HG03439 (cell line): ENCODE measurements around the gene CCIN.

Source experiments
- ATAC-seq: cut with Tn5 transposase; IDR thresholded peaks from one replicate; pipeline ENCODE4 v1.9.1; 2021; ENCODE audit warnings: mild to moderate bottlenecking, moderate library complexity; ENCODE audit not compliant: unreplicated experiment

CCIN gene

DNA sequence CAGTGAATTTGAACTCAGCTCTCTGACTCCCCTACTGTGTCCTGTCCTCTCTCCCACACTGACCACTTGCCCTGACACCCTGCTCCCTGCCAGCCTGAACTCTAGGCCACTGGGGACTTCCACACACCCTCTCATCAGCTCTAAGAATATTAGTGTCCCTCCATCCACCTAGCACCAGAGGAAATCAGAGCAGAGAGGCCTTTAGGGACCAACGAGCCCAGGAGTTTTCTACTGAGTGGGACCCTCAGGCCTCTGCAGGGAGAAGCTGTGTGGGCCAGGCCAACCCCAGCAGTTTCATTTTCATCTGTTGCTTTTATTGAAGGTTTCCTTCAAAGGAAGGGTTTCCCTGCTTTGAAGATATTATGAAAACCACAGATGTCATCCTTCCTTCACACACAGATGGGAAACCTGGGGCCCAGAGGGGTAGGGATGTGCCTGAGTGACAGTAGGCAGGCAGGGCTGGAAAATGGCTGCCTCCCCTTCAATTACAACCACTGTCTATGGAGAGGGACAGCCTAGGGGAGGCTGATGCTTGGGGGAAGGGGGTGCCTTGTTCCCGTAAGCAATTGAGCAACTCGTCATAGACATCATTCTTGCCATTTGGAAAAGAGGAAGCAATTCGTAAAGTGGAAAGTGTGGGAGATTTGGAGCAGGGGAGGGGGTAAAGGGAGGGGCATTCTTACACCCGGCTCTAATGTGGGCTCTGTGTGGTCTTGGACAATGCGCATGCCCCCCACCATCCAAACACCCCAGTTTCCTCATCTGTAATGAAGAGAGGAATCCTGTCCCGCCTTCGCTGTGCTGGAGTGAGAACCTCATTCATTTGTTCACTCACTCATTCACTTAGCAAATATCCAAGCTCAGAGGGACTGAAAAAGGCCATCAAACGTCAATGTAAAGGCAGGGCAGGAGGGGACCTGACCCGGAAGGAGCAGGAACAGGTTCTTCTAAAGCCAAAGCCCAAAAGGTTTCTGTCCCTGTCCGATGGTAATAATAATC is 28.8 kb upstream of the CCIN start:
- no peak for ATAC-seq

DNA sequence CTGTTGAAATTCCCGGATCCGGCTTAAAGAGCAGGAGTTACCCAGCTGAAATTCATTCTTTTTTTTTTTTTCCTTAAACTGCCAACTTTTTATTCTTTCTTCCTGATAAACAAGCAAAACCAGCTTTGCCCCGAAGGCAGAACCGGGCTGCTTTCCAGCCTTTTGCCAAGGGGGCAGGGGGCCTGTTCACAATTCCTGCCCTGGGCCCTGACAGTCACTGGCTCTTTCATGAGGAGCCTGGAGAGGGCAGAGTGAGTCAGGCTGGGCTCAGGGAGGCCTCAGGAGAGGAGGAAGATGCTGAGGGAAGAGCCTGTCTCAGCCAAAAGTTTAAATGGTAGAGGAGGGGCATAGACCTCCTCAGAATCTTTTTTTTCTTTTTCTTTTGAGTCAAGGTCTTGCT is 27.9 kb upstream of the CCIN start:
- ATAC-seq = no peak

DNA sequence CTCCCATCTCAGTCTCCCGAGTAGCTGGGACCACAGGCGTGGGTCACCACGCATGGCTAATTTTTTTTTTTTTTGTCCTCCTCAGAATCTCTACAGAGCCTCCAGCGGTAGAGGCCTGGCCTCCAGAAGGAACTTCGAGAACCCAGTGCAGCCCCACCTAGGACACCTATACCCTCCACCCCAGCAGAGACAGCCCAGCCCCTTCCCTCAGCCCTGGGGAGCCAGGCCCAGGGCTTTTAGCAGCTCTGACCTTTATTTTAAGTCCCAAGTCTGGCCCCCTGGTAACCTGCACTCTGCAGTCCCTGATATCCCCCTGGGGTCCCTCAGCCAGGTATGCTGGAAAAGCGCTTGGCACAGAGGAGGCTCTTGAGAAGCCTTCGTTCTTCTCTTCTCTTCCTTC is 27.4 kb upstream of the CCIN start:
- no peak for ATAC-seq

DNA sequence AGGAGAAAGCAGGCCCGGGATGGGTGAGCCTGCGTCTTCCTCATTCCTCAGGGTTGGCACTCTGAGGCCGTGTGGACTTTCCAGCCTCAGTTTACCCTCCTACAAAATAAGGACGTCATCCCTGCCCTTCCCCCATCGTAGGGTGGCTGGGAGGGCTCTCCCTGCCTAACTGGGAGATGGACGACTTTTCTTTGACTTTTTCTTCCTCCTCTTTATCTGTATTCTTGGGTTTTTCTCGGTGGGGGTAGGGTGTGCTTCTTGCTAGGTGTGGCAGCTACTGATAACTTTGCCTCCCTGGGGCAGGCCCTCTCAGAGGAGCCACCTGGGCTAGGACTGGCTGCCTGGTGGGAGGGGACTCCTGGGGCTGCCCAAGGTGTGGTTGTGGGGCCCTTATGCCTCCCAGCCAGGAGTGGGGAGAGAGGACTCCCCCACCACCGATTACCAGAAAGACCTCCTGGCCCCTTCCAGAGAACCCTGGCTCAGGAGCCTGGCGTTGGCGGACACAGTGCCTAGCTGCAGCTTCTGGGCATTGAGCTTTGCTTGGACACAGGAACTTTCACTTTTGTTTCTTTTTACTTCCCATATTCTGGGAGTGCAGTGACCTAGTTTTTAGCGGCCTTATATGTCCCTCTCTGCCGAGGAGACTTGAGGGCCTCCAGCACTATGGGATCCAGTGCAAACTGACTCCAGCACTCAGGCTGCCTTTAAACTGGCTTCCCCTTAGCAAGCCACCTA is 26.5 kb upstream of the CCIN start:
- no peak for ATAC-seq

DNA sequence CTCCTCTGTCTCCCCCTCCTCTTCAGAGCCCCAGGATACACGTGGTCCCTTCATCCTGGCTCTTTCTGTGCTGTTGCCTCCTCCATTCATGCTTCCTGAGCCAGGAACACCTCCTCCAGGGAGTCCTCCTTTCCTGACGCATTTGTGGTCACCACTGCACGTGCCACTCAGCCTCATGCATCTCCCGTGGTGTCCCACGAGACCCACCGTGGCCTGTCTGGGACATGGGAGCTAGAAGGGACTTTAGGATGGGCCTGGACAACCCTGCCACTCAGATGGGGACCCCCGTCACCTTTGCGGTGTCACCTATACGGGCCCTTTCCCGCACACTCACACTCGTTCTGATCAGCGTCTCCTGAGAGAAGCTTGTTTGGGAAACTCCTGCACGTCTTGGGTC is 25.9 kb upstream of the CCIN start:
- ATAC-seq = no peak

DNA sequence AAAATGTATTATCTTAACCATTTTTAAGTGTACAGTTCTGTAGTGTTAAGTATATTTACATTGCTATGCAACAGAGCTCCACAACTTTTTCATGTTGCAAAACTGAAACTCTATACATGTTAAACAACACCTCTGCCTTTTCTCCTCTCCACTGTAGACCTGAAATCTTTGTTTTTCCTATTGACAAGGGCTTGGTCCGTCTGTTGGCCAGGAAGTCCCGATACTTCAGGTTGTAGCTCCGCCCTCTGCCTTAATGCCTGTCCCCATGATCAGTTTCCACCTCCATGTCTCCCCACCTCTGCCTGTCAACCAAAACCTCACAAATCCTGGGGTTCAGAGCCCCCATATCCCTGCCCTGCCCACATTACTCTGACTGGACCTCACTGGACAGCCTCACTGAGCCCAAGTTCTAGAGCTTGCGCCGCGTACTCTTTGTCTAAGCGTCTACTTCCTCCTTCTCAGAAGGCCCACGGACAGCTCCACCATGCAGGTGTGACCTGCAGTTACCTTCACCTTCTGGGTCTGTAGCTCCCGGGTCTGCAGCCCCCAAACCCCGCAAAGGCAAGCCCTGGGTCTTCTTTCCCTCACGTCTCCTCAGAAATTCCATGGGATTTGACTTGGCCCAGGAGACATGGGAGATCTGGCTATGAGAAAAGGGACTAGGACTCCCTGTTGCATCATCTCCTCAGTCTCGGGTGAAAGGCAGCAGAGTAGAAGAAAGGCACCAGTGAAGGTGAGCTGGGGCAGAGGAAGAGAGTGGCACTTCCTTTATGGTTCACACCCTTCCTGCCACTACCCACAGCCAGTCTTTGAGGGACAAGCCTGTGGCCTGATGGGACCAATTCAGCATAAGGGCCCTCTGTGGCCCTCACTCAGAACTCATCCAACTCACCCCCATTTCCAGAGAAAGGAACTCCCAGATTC is 24.6 kb upstream of the CCIN start:
- no peak for ATAC-seq

DNA sequence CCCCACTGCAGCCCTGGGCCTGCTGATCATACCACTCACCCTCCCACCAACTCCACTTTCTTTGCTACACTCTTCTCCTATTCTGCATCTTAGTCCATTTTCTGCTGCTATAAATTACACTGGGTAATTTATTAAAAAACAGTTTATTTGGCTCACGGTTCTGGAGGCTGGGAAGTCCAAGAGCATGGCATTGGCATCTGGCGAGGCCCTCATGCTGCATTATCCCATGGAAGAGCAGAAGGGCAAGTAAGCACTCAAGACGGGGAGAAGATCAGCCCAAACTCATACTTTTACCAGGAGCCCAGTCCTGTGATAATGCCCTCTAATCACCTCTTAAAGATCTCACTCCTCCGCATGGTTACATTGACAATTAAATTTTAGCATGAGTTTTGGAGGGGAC is 23.2 kb upstream of the CCIN start:
- no peak for ATAC-seq

DNA sequence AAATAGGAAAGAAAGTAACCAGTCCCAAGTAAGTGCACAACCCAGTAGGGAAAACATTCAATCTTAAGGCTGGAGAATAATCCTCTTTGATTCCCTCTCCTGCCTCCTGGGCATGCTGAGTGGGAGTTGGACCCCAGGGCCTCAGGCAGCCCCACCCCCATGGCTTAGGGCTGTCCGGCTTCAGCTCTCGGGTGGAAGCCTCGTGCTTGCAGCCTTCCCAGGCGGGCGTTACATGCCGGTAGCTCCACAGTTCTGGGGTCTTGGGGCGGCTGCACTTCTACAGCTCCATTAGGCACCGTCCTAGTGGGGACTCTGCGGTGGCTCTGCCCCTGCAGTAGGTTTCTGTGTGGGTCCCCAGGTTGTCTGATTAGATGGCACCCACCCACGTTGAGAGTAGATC is 22.5 kb upstream of the CCIN start:
- ATAC-seq = no peak

DNA sequence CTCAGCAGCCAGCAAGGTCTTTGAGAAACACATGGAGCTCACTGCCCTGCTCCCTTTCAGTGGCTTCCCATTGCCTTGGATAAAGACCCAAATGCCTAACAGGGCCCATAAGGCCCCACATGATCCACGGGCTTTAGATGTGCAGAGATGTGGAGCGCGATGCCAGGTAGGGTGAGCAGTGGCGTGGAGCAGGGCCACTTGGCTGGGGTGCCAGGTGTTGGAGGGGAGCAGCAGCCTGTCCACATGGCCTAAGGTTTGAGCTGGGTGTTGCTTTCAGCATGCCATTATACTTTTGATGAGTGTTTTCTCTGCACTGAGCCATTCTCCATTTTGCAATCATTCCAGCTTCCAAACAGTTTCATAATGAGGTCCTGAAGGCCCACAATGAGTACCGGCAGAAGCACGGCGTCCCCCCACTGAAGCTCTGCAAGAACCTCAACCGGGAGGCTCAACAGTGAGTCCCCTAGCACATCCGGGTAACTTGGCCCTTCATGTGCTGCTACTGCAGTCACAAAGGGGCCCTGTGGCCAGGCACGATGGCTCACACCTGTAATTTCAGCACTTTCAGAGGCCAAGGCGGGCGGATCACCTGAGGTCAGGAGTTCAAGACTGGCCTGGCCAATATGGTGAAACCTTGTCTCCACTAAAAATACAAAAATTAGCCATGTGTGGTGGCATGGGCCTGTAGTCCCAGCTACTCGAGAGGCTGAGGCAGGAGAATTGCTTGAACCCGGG is 21.6 kb upstream of the CCIN start:
- no peak for ATAC-seq

DNA sequence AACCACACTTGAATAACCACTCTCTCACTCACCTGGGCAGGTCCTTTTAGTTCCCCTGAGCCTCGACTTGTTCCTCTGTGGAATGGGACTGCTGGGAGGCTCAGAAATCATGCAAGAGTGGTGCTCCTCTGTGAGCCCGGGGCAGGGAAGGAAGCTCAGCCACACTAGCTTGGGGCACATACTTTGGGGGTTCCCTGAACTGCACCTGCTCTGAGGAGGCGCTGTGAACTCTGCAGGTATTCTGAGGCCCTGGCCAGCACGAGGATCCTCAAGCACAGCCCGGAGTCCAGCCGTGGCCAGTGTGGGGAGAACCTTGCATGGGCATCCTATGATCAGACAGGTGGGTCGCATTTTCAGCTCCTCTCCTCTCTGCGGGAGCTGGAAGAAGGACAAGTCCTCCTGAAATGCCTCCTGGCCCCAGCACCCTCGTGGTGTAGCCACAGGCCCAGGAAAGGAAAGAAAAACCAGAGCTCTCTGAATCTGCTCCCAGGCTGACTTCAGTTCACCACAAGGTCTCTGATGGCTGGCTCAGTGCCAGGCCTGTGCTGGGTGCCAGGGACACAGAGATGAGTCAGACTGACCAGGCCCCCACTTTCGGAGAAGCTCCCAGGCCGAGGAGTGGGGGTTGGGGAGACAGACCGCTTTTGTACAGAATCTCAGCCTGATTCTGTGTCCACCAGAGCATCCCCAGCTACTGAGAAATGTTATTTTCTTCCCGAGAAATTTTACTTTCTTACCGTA is 20.7 kb upstream of the CCIN start:
- ATAC-seq = peak; percentile 59

DNA sequence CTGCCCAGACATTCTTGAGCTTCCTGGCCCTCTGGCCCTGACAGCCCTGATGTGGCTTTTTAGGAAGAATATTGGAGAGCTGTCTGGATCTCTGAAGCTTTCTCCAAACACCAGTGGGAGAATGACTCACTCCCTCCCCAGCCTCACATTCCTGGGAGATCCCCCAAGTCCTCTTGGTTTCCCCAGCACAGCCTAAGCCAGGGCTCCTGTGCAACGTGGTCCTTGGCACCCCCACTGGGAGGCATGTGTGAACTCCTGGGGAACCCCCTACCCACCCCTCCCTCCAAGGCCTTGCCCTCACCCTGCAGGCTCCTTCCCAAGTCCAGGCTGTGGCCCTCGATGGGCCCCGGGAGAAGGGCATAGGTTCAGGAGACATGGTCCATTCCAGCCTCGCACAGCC is 20.0 kb upstream of the CCIN start:
- ATAC-seq = no peak

DNA sequence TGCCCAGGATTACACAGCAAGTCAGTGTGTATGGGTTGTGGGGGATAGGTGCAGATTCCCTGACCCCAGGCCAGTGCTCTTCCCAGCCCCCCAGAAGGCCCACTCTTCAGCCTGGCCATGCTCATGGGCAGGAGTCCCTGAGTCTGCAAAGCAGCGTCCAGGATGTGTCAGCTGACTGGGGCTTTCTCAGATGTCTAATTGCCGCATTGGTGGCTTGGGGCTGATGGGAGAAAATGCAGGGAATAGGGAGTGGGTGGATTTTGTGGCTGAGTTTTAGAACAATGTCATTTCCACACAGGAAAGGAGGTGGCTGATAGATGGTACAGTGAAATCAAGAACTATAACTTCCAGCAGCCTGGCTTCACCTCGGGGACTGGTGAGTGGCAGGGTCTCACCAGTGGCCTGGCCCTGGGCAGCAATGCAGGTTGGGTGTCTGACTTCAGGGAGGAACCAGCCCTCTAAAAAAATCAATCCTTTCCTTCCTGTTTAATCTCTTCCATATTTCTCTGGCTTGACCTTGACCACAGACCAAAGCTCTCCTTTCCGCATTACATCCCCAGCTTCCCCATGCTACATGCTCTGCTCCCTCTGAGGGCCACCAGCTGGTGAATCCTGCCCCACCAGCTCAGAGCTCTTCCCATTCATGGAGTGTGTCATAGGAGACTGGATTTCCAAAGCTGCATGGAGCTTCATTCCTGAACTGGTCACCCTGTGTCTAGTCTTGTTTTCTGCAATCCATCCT is 18.4 kb upstream of the CCIN start:
- no peak for ATAC-seq

DNA sequence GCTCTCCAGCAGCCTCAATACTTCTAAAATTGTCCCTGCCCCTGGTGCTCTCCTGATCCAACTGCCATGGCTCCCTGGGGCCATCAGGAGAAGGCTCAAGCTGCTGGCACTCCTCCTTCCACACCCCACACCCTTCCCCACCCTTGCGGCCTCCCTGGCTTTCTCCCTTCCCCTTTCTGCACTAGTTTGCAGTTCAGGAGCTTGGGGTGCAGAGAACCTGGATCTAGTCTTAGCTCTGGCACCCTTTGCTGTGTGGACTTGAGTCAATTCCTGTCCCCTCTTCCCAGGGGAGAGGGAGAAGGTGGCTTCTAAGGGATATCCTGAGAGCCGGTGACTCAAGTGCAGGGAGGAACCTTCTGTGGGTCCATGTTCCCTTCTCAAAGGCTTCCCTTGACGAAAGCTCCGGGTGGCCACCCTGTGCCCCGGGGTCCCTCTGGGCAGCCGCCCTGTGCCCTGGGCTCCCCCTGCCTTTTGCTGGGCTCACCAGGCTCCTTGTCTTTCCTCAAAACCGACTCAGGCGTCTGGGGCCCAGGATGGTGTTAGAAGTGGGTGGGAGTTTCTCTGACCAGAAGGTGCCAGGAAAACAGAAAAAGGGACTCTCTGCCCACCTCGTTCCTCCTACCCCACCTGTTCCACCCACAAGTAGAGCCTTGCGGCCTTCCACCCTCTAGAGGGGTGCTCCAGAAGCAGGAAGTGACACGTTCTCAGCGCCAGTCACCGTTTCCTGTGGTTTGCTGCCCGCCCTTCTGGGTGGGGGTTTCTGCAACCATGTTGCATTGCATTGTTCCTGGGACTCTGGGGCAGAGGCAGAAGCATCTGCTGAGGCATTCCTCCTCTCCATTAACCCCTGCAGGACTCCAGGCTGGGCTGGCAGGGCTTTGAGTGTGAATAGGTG is 17.6 kb upstream of the CCIN start:
- ATAC-seq = peak; percentile 68

DNA sequence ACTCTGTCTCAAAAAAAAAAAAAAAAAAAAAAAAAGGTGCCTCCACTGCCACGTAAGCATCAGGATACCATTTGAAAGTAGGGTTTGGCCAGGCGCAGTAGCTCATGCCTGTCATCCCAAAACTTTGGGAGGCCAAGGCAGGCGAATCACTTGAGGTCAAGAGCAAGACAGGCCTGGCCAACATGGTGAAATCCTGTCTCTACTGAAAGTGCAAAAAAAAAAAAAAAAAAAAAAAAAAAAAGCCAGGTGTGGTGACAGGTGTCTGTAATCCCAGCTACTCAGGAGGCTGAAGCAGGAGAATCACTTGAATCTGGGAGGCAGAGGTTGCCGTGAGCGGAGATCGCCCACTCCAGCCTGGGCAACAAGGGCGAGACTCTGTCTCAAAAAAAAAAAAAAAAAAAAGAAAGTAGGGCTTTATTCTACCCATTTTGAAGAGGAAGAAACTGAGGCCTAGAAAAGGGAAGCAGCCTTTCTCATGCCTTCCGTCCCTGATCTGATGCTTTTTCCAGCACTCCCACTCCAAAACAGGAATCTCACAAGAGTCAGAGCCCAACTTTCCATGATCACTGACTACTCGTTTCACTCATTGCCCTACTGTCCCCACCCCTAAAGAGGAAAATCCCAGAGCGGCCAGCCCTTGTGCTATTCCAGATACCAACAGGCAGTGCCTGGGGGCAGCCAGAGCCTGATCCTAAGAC is 16.3 kb upstream of the CCIN start:
- no peak for ATAC-seq

DNA sequence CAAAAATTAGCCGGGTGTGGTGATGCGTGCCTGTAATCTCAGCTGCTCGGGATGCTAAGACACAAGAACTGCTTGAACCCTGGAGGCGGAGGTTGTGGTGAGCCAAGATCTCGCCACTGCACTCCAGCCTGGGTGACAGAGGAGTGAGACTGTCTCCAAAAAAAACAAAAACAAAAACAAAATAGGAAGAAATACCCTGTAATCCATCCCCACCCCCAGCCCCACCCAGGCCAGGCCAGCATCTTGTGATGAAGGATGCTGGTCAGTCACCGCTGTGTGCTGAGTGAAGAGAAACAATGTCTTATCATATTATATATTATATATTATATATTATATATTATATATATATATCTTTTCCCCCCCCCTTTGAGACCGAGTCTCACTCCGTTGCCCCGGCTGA is 15.4 kb upstream of the CCIN start:
- ATAC-seq = no peak

DNA sequence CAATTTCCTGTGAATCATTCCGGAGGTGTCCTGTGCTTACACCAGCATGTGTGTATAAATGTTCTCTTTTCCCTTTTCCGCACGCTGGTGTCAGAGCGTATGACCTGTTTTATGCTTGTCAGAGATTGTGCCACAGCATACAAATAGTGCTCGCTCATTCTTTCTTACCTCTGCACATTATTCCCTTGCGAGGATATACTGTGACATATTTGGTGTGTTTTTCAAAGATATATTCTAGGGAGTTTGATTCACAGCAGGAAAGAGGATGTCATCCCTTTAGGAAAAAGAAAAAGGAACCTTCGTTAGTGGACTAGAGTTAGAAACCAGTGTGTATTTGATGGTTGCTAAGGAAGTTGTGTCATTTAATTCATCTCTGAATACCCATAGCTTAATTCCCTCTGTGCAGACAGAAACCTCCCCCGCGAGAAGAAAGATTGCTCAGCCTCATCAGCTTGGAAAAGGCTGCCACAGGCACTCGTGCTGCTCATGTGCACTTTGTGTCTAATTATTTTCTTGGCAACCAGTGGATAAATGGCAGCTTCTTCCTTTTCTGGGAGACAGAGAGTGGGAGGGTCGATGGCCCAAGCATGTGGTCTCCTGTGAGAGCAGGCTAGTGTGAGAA is 14.7 kb upstream of the CCIN start:
- no peak for ATAC-seq

DNA sequence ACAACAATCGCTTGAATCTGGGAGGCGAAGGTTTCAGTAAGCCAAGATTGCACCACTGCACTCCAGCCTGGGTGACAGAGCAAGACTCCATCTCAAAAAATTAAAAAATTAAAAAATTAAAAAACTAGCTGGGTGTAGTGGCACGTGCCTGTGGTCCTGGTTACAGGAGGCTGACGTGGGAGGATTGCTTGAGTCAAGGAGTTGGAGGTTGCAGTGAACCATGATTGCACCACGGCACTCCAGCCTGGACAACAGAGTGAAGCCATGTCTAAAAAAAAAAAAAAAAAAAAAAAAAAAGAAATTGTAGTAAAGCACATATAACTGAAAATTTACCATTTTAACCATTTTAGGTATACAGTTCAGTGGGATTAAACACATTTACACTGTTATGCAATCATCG is 13.1 kb upstream of the CCIN start:
- no peak for ATAC-seq
